ENCODE results near the gene STK33. TPM values are rescaled to one million over a fixed set of nuclear protein-coding genes. Genes with fewer than 3 reads are reported as not detected.

Gene STK33
- total RNA-seq, 1 donor from 2014 or later: 17.9 TPM

- Mint-ChIP-seq H3K9me3 (ENCODE audit: unreplicated experiment) (no peaks in the 10 kb centered on the region), H3K36me3 (ENCODE audit: low read depth, unreplicated experiment) (no peaks in the 10 kb centered on the region), H3K4me3 (ENCODE audit: unreplicated experiment) (no peak overlapping the region), H3K27me3 (ENCODE audit: unreplicated experiment) (no peaks in the 10 kb centered on the region), H3K27ac (ENCODE audit: unreplicated experiment) (no peak overlapping the region), H3K4me1 (ENCODE audit: unreplicated experiment) (peaks cover 9% of the 10 kb centered on the region)
- DNase-seq (ENCODE audit: low spot score): peak; percentile 68
- peak; percentile 85 for TF ChIP-seq CTCF (IDR thresholded peaks at IDR 0.05; ENCODE audit: unreplicated experiment)
These were observed 10.2 kb upstream of the STK33 start for GRCh38 chr11:8604078-8604723.

GRCh38 chr11:8603696-8604077 lies 9.7 kb upstream of the STK33 start:
- Mint-ChIP-seq H3K9me3 (ENCODE audit: unreplicated experiment) (no peaks in the 10 kb centered on the region), H3K27me3 (ENCODE audit: unreplicated experiment) (no peaks in the 10 kb centered on the region), H3K4me1 (ENCODE audit: unreplicated experiment) (peaks cover 9% of the 10 kb centered on the region), H3K4me3 (ENCODE audit: unreplicated experiment) (no peak overlapping the region), H3K27ac (ENCODE audit: unreplicated experiment) (no peak overlapping the region), H3K36me3 (ENCODE audit: low read depth, unreplicated experiment) (no peaks in the 10 kb centered on the region)
- no peak for DNase-seq (ENCODE audit: low spot score)
- no peak for TF ChIP-seq CTCF (IDR thresholded peaks at IDR 0.05; ENCODE audit: unreplicated experiment)

GRCh38 chr11:8601376-8602133 lies 7.5 kb upstream of the STK33 start:
- Mint-ChIP-seq H3K36me3 (ENCODE audit: low read depth, unreplicated experiment) (no peaks in the 10 kb centered on the region), H3K4me3 (ENCODE audit: unreplicated experiment) (no peak overlapping the region), H3K27ac (ENCODE audit: unreplicated experiment) (peak overlapping the region; percentile 25), H3K4me1 (ENCODE audit: unreplicated experiment) (peaks cover 4% of the 10 kb centered on the region), H3K9me3 (ENCODE audit: unreplicated experiment) (no peaks in the 10 kb centered on the region), H3K27me3 (ENCODE audit: unreplicated experiment) (peaks cover 3% of the 10 kb centered on the region)
- DNase-seq (ENCODE audit: low spot score): no peak
- no peak for TF ChIP-seq CTCF (IDR thresholded peaks at IDR 0.05; ENCODE audit: unreplicated experiment)

- Mint-ChIP-seq H3K27me3 (ENCODE audit: unreplicated experiment) (peaks cover 3% of the 10 kb centered on the region), H3K9me3 (ENCODE audit: unreplicated experiment) (no peaks in the 10 kb centered on the region)
These were observed 4.5 kb upstream of the STK33 start for GRCh38 chr11:8598506-8598905.

More at GRCh38 chr11:8598506-8598905, 4.5 kb upstream of the STK33 start:
- H3K27ac Mint-ChIP-seq (ENCODE audit: unreplicated experiment): no peak overlapping the region
- DNase-seq (ENCODE audit: low spot score): no peak
- H3K4me3 Mint-ChIP-seq (ENCODE audit: unreplicated experiment): no peak overlapping the region
- no peaks in the 10 kb centered on the region for H3K36me3 Mint-ChIP-seq (ENCODE audit: low read depth, unreplicated experiment)
- H3K4me1 Mint-ChIP-seq (ENCODE audit: unreplicated experiment): peaks cover 11% of the 10 kb centered on the region
- no peak for TF ChIP-seq CTCF (IDR thresholded peaks at IDR 0.05; ENCODE audit: unreplicated experiment)

Measured in endothelial cell (in vitro differentiated cells).